CD14-positive monocyte (primary cell): Measurements from ENCODE around the gene SLC35D2. TPM values are rescaled to one million over a fixed set of nuclear protein-coding genes. Genes with fewer than 3 reads are reported as not detected.

ENCODE experiments used
- DNase-seq, 3 donors: peaks; one replicate each; pipeline ENCODE4 v3.0.0-alpha.2; 2011 to 2022
- H2AFZ ChIP-seq: 2 replicates; pipeline ENCODE4 v1.6.0; 2012; ENCODE audit warnings: mild to moderate bottlenecking, low read depth, low read length, inconsistent platforms; ENCODE audit not compliant: insufficient read depth, poor library complexity, severe bottlenecking
- H3K27ac ChIP-seq, 2 donors: 1 replicate in 1 of 2; 2 replicates in 1 of 2; pipeline ENCODE4 v1.5.1; 2012 to 2013; ENCODE audit warnings: low read length in 2 of 2, control low read depth in 1 of 2, inconsistent platforms in 1 of 2, low read depth in 1 of 2, mild to moderate bottlenecking in 1 of 2
- H3K27me3 ChIP-seq, 2 donors: one replicate each; pipeline versions ENCODE4 v1.6.0 to v1.6.1; 2011 to 2013; ENCODE audit warnings: low read length in 2 of 2; ENCODE audit not compliant: control insufficient read depth in 2 of 2, insufficient read depth in 2 of 2
- H3K36me3 ChIP-seq, 2 donors: replicated peaks in 1 of 2; 1 replicate in 1 of 2; 2 replicates in 1 of 2; pipeline versions ENCODE4 v1.5.1 to v1.6.1; 2012 to 2013; ENCODE audit warnings: low read length in 2 of 2, control low read depth in 1 of 2, inconsistent platforms in 1 of 2, mild to moderate bottlenecking in 1 of 2; ENCODE audit not compliant: insufficient read depth in 2 of 2, control insufficient read depth in 1 of 2
- H3K4me1 ChIP-seq, 2 donors: 1 replicate in 1 of 2; 2 replicates in 1 of 2; pipeline versions ENCODE4 v1.5.1 to v1.6.1; 2012 to 2013; ENCODE audit warnings: low read length in 2 of 2, control low read depth in 1 of 2, inconsistent platforms in 1 of 2, mild to moderate bottlenecking in 1 of 2, moderate library complexity in 1 of 2; ENCODE audit not compliant: insufficient read depth in 2 of 2, control insufficient read depth in 1 of 2
- H3K4me2 ChIP-seq: replicated peaks from 2 replicates; pipeline ENCODE3; 2012; ENCODE audit warnings: low read length, moderate library complexity, mild to moderate bottlenecking; ENCODE audit not compliant: poor library complexity, severe bottlenecking; ENCODE audit errors: extremely low read depth
- H3K4me3 ChIP-seq, 3 experiments: fragments of 200-600 bp in 1 of 3; sonication (generic) in 1 of 3; replicated peaks in 1 of 3; 1 replicate in 2 of 3; 2 replicates in 1 of 3; pipeline ENCODE4 v1.5.1; 2011 to 2013; ENCODE audit warnings: low read length in 3 of 3, mild to moderate bottlenecking in 3 of 3, control low read depth in 2 of 3, low read depth in 2 of 3, inconsistent platforms in 1 of 3, moderate library complexity in 1 of 3
- H3K79me2 ChIP-seq: 2 replicates; pipeline ENCODE4 v1.6.0; 2012; ENCODE audit warnings: mild to moderate bottlenecking, control low read depth, inconsistent platforms, low read length, moderate library complexity; ENCODE audit not compliant: insufficient read depth
- H3K9ac ChIP-seq: 2 replicates; pipeline ENCODE4 v1.6.0; 2017; ENCODE audit warnings: low read length, mild to moderate bottlenecking; ENCODE audit not compliant: insufficient read depth, poor library complexity, severe bottlenecking
- H3K9me3 ChIP-seq, 2 donors: replicated peaks in 1 of 2; 1 replicate in 1 of 2; 2 replicates in 1 of 2; pipeline versions ENCODE4 v1.5.1 to v1.6.1; 2012 to 2013; ENCODE audit warnings: low read length in 2 of 2, control low read depth in 1 of 2; ENCODE audit not compliant: control insufficient read depth in 1 of 2, insufficient read depth in 1 of 2
- H4K20me1 ChIP-seq: 2 replicates; pipeline ENCODE4 v1.6.0; 2012; ENCODE audit warnings: mild to moderate bottlenecking, low read length, control low read depth, moderate library complexity; ENCODE audit not compliant: insufficient read depth
- H3K27ac Mint-ChIP-seq, 7 donors: one replicate each; pipeline ENCODE4 v1.8.0; 2020; ENCODE audit warnings: mild to moderate bottlenecking in 7 of 7, mixed read lengths in 7 of 7, moderate library complexity in 6 of 7, inconsistent platforms in 2 of 7
- H3K27me3 Mint-ChIP-seq, 3 donors: one replicate each; pipeline ENCODE4 v1.8.0; 2021 to 2022; ENCODE audit warnings: low read depth in 3 of 3, mild to moderate bottlenecking in 3 of 3, mixed read lengths in 3 of 3, moderate library complexity in 3 of 3, inconsistent platforms in 1 of 3
- H3K36me3 Mint-ChIP-seq, 2 donors: one replicate each; pipeline ENCODE4 v1.8.0; 2020; ENCODE audit warnings: mixed read lengths in 2 of 2, inconsistent platforms in 1 of 2, mild to moderate bottlenecking in 1 of 2
- H3K4me1 Mint-ChIP-seq: one replicate; pipeline ENCODE4 v1.8.0; 2020; ENCODE audit warnings: mild to moderate bottlenecking, mixed read lengths
- H3K4me3 Mint-ChIP-seq, 2 donors: one replicate each; pipeline ENCODE4 v1.8.0; 2020; ENCODE audit warnings: mild to moderate bottlenecking in 2 of 2, mixed read lengths in 2 of 2, moderate library complexity in 1 of 2
- H3K9me3 Mint-ChIP-seq, 7 donors: one replicate each; pipeline ENCODE4 v1.8.0; 2020 to 2022; ENCODE audit warnings: mixed read lengths in 7 of 7, mild to moderate bottlenecking in 6 of 7, moderate library complexity in 6 of 7, inconsistent platforms in 2 of 7
- CTCF ChIP-seq: fragments of 200-600 bp; IDR thresholded peaks from one replicate; pipeline ENCODE4 v1.8.0; 2022; ENCODE audit warnings: antibody characterized with exemption, mild to moderate bottlenecking
- WGBS: methylation state at CpG from one replicate; pipeline ENCODE4 v1.1.5; 2013; ENCODE audit warnings: missing lambda C conversion rate; ENCODE audit not compliant: insufficient coverage; 5-methylcytosine and 5-hydroxymethylcytosine counted together
- intact Hi-C, 2 donors: fragments of 100-400 bp; cut with micrococcal nuclease; formaldehyde crosslinking; loops; one replicate each; pipeline versions ENCODE4 v1.15.0 to v1.15.1; 2023
- polyA plus RNA-seq, 3 donors: library from polyadenylated mRNA; depleted of rRNA in 1 of 3; unstranded in 2 of 3; stranded (reverse) in 1 of 3; fragments of 300-500 nt in 2 of 3; fragments of >200 nt in 1 of 3; fragmentation: Illumina TruSeq in 2 of 3; gene quantifications; 1 replicate in 2 of 3; 2 replicates in 1 of 3; pipeline ENCODE4 v1.2.3, GENCODE V29; 2012 to 2021

SLC35D2 gene
- polyA plus RNA-seq, 3 donors, result 14.8 to 27.4 (median 20.0) TPM

- Histone ChIP-seq H3K79me2 (no peaks in the 10 kb centered on the region), H3K36me3 (peaks cover 0 to 10% of the 10 kb centered on the region in 2 donors), H2AFZ (peak overlapping the region; percentile 90), H4K20me1 (peaks cover 4% of the 10 kb centered on the region), H3K9me3 (no peaks in the 10 kb centered on the region), H3K27ac (no peak overlapping the region), H3K4me1 (peaks cover 9 to 10% of the 10 kb centered on the region in 2 donors), H3K9ac (peak overlapping the region; percentile 71), H3K27me3 (no peaks in the 10 kb centered on the region), H3K4me2 (peak overlapping the region; percentile 73), H3K4me3 (peak overlapping the region; percentile 44 to 73 (median 52))
- H3K36me3 Mint-ChIP-seq, result peaks cover 8 to 14% of the 10 kb centered on the region in 2 donors
- intact Hi-C loops, result no loop called here
- no peak for TF ChIP-seq CTCF
- WGBS, result 69% methylated on average over 4 of the region's 7 CpGs
- H3K4me3 Mint-ChIP-seq, result peak overlapping the region; percentile 82 to 97
- no peaks in the 10 kb centered on the region for H3K27me3 Mint-ChIP-seq
- H3K9me3 Mint-ChIP-seq, result no peaks in the 10 kb centered on the region
- H3K27ac Mint-ChIP-seq, result peak overlapping the region in 3 of 7 donors; percentile 30 to 68 (median 37)
- no peak for DNase-seq
- peaks cover 27% of the 10 kb centered on the region for H3K4me1 Mint-ChIP-seq
Measured at GRCh38 chr9:96382839-96383164, 709 bp downstream of the SLC35D2 start.

- Mint-ChIP-seq H3K27ac (no peak overlapping the region), H3K4me3 (no peak overlapping the region), H3K4me1 (peaks cover 27% of the 10 kb centered on the region), H3K27me3 (no peaks in the 10 kb centered on the region), H3K9me3 (no peaks in the 10 kb centered on the region), H3K36me3 (peaks cover 8 to 14% of the 10 kb centered on the region in 2 donors)
- Histone ChIP-seq H3K4me2 (peak overlapping the region; percentile 73), H4K20me1 (peaks cover 4% of the 10 kb centered on the region), H3K36me3 (peaks cover 0 to 6% of the 10 kb centered on the region in 2 donors), H3K4me1 (peaks cover 9 to 10% of the 10 kb centered on the region in 2 donors), H3K79me2 (no peaks in the 10 kb centered on the region), H3K27me3 (no peaks in the 10 kb centered on the region), H3K4me3 (no peak overlapping the region), H3K9me3 (no peaks in the 10 kb centered on the region), H3K27ac (no peak overlapping the region), H2AFZ (no peak overlapping the region), H3K9ac (no peak overlapping the region)
- WGBS, result no CpG with 5 or more reads among the region's 2 CpGs
- intact Hi-C loops, result no loop called here
- peak in 1 of 3 donors; percentile 8 for DNase-seq
- no peak for TF ChIP-seq CTCF
Measured at GRCh38 chr9:96382175-96382574, 1.3 kb downstream of the SLC35D2 start.
